ENCODE measurements around the gene CCL8. TPM values are rescaled to one million over a fixed set of nuclear protein-coding genes. Genes with fewer than 3 reads are reported as not detected.

CCL8 gene
- total and polyA plus RNA-seq, 2 of the 4 experiments (the other 2 are of a cell fraction): not detected

GRCh38 chr17:34299956-34300577 is 19.2 kb upstream of the CCL8 start:
- no peak overlapping the region for H2AK9ac ChIP-seq (replicated peaks; ENCODE audit: low read depth, low read length, poor library complexity)
- H2AFZ ChIP-seq (replicated peaks; ENCODE audit: low read length, poor library complexity): no peak overlapping the region
- peak overlapping the region; percentile 65; the same call in 1 of the 2 replicates for H3K18ac ChIP-seq (ENCODE audit: low read depth, low read length)
- no peaks in the 10 kb centered on the region for H4K20me1 ChIP-seq (ENCODE audit: insufficient read depth, low read length)
- DNase-seq (peak; percentile 84), ATAC-seq (ENCODE audit: low read depth) (peak; percentile 79)
- peak overlapping the region; percentile 45; the same call in 1 of the 2 replicates for H4K91ac ChIP-seq (ENCODE audit: insufficient read depth, low read depth, low read length)
- no peak overlapping the region for H3K9ac ChIP-seq (ENCODE audit: low read depth, low read length)
- peak overlapping the region; percentile 22; the same call in 1 of the 2 replicates for H4K5ac ChIP-seq (ENCODE audit: low read depth, low read length)
- H3K79me1 ChIP-seq (ENCODE audit: low read depth in 1 of 2, low read length in 2 of 2): no peaks in the 10 kb centered on the region
- H2BK20ac ChIP-seq (ENCODE audit: low read depth, low read length): peak overlapping the region; percentile 67
- H3K4ac ChIP-seq (ENCODE audit: low read depth, low read length): peak overlapping the region; percentile 68
- BruUV-seq (replicated peaks): no TSS peak
- peak overlapping the region; percentile 65; the same call in 1 of the 2 replicates for H3K27ac ChIP-seq (ENCODE audit: insufficient read depth, low read length)
- peaks cover 14% of the 10 kb centered on the region for H3K9me1 ChIP-seq (ENCODE audit: insufficient read depth, low read length)
- peaks cover 21% of the 10 kb centered on the region for H3K4me1 ChIP-seq (ENCODE audit: control insufficient read depth, insufficient read depth, low read length)
- peak overlapping the region; percentile 49; the same call in 1 of the 2 replicates for H3K4me2 ChIP-seq (ENCODE audit: low read depth, low read length)
- 92% methylated on average over 2 of the region's 3 CpGs; no CpG with 5 or more reads in 1 of the 2 experiments for WGBS, 2 experiments (ENCODE audit: extremely low coverage in 2 of 2, insufficient read length in 1 of 2)
- no peaks in the 10 kb centered on the region for H3K9me3 ChIP-seq (ENCODE audit: control insufficient read depth, insufficient read depth, low read length)
- H2BK5ac ChIP-seq (ENCODE audit: low read depth, low read length, poor library complexity, severe bottlenecking): peak overlapping the region; percentile 96
- POLR2A ChIA-PET (ENCODE audit: unreplicated experiment): no interaction called here
- H2BK120ac ChIP-seq (ENCODE audit: low read depth, low read length): peak overlapping the region; percentile 89
- peak overlapping the region; percentile 30; the same call in 1 of the 2 replicates for H3K14ac ChIP-seq (replicated peaks; ENCODE audit: low read depth, low read length)
- CTCF ChIA-PET: interaction anchor here (1.0 to 2.4 kb wide), 5 partner anchors 24 to 99 kb away, joined by 3 to 9 read pairs (median 4); no protein-coding TSS in a partner anchor
- H2BK15ac ChIP-seq (ENCODE audit: low read depth, low read length): no peak overlapping the region; the same call in 2 of the 3 replicates
- H3K4me3 ChIP-seq (ENCODE audit: insufficient read depth, low read depth, low read length): no peak overlapping the region
- H4K8ac ChIP-seq (ENCODE audit: low read depth in 2 of 2, low read length in 2 of 2): peak overlapping the region in 1 of 2 experiments; percentile 77
- no peaks in the 10 kb centered on the region for H3K36me3 ChIP-seq (ENCODE audit: control insufficient read depth, insufficient read depth, low read length)
- no peak for TF ChIP-seq SMC3 (IDR thresholded peaks at IDR 0.05; ENCODE audit: low read depth, low read length)
- peak; percentile 6; the same call in 1 of the 2 replicates for TF ChIP-seq CEBPB (IDR thresholded peaks at IDR 0.05; ENCODE audit: low read depth, low read length)
- TF ChIP-seq USF2 (IDR thresholded peaks at IDR 0.05; ENCODE audit: low read depth, low read length): peak; percentile 8; the same call in 1 of the 2 replicates
- peak; percentile 57; the same call in 1 of the 2 replicates for TF ChIP-seq MAFK (IDR thresholded peaks at IDR 0.05; ENCODE audit: low read depth, low read length)
- TF ChIP-seq BHLHE40 (IDR thresholded peaks at IDR 0.05; ENCODE audit: low read depth, low read length): no peak; the same call in 1 of the 2 replicates
- TF ChIP-seq FOS (IDR thresholded peaks at IDR 0.05; ENCODE audit: low read depth, low read length): peak; percentile 10; the same call in 1 of the 2 replicates
- TF ChIP-seq ELK1 (IDR thresholded peaks at IDR 0.05; ENCODE audit: borderline replicate concordance, low read depth, low read length): no peak
- dilution Hi-C loops (cut with HindIII; ENCODE audit: low sequenced_read_pairs, unreplicated experiment): no loop called here
- in situ Hi-C loops (cut with MboI; ENCODE audit: low sequenced_read_pairs): no loop called here
- H2AK5ac ChIP-seq (ENCODE audit: low read depth, low read length): no peak overlapping the region
- no peaks in the 10 kb centered on the region for H3K27me3 ChIP-seq (ENCODE audit: control insufficient read depth, insufficient read depth, low read length)
- no peak overlapping the region; the same call in 1 of the 2 replicates for H3K23ac ChIP-seq (ENCODE audit: low read depth, low read length)
- intact Hi-C loops (cut with micrococcal nuclease): loop anchor here (1.0 kb wide), 1 partner anchor 45 kb away; the partner anchor contains the start of gene CCL2
- H3K56ac ChIP-seq (ENCODE audit: extremely low read depth, insufficient read depth, low read length): peak overlapping the region; percentile 59

Measured in IMR-90 (cell line).